HG02623 (cell line): ENCODE results near the gene NUDT16L1.
A peak's percentile ranks its signal among the peaks of the same experiment; 100 is the strongest.

Source experiments
- ATAC-seq: cut with Tn5 transposase; IDR thresholded peaks from one replicate; pipeline ENCODE4 v1.9.1; 2021; ENCODE audit warnings: moderate library complexity; ENCODE audit not compliant: unreplicated experiment

Gene NUDT16L1

GRCh38 chr16:4682084-4682591 lies 11.2 kb upstream of the NUDT16L1 start:
- ATAC-seq = no peak

DNA sequence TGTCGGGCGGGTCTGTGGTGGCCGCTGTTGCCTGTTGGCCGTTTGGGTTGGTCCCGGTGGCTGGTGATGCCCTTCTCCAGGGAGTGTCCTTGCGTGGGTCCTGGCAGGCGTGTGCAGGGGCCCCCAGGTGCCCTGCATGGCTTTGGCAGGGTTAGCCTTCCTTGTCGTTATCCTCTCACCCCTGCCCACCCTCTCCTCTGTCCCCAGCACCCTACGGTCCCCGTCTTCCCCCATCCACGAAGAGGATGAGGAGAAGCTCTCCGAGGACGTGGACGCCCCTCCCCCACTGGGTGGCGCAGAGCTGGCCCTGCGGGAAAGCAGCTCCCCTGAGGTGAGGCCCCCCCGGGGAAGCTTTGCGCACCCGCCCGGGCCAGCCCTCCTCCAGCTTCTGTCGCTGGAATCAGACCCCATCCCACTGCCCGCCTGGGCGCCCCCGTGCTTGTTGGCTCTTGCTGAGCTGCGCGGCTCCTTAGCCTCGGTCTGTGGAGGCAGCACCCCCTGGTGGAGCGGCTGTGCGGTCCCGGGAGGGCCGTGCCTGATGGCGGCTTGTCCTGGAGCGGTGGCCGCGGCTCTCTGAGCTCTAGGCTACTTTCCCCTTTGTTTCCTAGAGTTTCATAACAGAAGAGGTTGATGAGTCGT lies 10.6 kb upstream of the NUDT16L1 start:
- no peak for ATAC-seq

GRCh38 chr16:4683255-4684057 lies 9.9 kb upstream of the NUDT16L1 start:
- no peak for ATAC-seq

GRCh38 chr16:4684058-4684715 lies 9.2 kb upstream of the NUDT16L1 start:
- ATAC-seq = no peak

DNA sequence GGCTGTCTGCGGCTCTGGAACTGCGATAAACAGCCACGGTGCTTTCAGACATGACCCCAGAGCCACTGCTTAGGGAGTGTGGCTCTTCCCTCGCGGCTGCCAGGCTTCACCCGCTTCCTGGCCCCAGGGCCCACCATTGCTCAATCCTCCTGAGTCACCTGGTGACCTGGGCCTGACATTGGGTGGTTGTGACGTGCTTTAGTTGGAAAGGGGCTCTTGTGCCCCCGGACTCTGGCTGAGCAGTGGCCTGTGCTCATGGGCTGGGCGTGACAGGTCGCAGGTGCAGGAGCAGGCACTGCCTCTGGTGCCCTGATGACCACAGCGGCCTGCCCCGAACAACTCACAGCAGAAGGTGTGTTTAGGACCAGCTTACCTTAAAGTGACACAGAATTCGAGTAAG lies 8.6 kb upstream of the NUDT16L1 start:
- no peak for ATAC-seq

DNA sequence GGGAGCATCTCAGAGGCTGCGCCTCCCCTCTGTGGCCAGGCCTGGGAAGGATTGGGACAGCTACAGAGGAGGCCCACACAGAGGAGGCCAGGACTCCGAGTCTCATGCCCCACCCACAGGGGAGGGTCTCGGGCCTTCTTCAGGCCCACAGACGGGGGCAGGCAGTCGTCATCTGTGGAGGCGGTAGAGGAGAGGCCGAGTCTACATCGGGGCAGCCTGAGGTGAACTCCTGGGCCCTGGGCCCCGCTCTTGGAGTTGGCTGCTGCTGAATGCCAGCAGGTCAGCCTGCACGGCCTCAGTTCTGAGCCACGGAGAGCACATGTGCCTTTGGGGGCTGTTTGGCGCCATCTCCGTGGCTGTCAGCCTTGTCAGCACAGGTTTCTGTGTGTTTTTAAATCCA lies 8.1 kb upstream of the NUDT16L1 start:
- ATAC-seq = no peak

DNA sequence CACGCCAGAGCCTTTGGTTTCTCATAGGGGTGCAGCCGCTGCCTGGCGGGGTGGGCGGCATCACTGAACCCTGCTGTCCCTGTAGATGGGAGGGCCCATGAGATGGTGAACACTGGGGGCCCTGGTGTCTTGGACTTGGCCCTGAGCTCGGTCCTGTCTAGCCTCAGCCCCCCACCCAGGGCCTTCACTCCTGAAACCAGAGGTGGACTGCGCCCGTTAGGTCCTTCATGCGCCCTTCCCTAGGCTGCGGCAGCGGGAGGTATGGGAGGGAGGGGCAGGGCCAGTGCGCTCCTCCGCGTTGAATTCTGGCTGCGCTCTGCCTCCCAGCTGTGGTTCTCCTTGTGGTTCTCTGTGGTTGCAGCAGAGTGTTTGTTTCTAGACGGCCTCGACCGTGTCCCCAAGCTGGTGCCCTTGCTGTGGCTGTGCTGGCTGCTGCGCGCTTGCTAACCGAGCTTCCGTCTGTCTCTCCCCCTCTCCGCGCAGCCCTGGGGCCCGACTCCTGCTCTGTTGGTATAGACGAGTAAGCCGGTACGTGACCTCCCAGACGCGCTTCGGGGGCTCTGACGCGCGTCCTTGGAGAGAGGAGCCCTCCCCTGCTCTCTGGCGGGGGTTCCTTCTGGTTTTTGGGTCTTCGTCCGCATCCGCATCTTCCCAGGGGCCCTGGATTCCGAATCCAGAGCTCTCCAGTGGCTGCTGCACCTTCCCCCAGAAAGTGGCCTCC lies 7.4 kb upstream of the NUDT16L1 start:
- no peak for ATAC-seq

DNA sequence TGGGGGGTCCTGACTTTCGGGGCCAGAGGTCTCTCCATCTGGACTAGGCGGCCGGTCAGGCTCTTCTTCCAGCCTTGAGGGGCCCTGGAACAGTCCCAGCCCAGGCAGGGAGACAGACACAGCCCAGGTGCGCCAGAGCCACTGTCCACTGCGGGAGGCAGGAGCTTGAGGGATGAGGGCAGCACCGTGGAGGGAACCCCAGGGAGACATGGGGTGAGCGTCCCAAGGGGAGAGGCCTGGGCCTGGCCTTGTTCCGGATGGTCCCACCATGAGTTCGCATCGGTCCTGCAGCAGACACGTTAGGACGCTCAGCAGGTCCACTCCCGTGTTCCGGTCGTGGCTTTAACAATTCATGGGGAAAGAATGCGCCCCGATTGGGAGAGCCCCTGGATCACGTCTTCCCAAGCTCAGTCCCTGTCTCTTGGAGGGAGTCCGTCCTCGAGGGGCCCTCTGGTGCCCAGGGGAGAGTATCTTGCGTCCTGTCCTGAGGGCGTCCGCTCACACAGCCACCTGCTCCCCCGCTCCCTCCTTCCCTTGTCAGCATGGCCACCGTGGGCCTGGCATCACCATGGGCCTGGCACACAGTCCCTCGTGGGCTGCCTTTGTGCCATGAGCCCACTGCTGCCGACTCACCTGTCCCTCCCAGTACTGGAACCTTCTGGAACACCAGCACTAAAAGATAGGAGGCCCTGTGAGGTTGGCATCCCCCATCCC lies 6.7 kb upstream of the NUDT16L1 start:
- no peak for ATAC-seq

GRCh38 chr16:4687416-4687815 lies 5.9 kb upstream of the NUDT16L1 start:
- ATAC-seq = no peak

- ATAC-seq = no peak
Observed at GRCh38 chr16:4687946-4688673, 5.3 kb upstream of the NUDT16L1 start.

GRCh38 chr16:4688674-4689045 lies 4.7 kb upstream of the NUDT16L1 start:
- no peak for ATAC-seq

DNA sequence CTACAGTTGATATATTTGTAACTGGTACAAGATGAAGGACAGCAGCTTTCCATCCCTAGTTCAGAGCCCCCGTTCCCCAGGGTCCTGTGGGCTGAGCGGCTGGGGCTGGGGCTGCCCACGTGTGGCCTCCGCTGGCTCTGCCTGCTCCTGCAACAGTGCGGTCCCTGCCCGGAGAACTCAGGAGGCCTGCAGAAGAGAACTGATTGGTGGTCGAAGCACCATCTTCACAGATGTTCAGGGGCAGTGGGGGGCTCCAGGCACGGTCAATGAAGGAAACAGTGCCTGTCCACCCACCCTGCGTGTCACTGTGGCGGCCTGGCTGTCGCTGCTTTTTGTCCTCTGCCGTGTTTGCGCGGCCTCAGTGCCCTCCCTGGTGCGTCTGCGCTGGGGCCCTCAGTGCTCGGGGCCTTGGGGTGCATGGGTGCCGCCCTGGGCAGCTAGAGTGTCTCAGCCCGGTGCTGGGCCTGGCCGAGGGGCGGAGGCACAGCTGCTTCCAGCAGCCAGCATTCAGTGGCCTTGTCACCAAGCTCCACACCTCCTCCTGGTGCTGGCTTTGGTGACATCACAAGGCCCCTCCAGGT lies 4.2 kb upstream of the NUDT16L1 start:
- no peak for ATAC-seq

GRCh38 chr16:4689864-4690704 lies 3.3 kb upstream of the NUDT16L1 start:
- ATAC-seq = no peak

GRCh38 chr16:4690946-4691665 lies 2.3 kb upstream of the NUDT16L1 start:
- ATAC-seq = no peak

DNA sequence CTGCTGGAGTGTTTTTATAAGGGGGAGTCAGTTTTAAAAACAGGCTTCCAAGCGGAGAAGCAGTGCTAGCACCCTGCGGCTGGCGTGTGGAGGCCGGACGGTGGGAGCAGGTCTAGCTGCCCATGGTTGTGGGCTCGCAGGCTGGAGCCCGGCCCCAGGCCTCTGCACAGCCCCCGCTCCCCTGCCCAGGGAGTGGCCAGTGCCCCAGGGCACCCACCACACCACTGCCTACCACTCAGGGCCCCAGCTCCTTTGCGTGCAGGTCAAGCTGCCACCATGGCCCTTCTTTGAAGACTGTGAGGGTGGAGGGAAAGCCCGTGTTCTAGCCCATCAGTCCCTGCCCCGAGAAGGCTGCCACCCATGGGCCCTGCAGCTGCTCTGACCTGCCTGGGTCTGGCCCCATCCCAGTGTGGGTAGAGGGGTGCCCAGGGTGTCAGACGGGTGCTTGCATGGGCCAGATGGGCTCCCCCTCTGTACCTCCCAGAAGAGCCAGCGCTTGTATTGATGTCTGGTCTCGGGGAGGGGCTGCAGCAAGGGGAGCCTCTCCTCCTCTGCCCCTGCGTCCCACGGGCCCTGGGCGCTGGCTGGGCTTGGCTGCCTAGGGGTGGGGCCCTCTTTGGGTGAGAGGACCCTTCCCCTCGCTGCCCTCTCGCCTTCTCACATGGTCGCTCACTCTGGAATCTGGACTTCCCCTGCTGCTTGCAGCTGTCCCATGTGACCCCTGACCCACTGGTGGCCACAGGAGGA lies 1.5 kb upstream of the NUDT16L1 start:
- no peak for ATAC-seq

- peak; percentile 5 for ATAC-seq
Observed at GRCh38 chr16:4692460-4693295, 684 bp upstream of the NUDT16L1 start.
